CD4-positive, alpha-beta T cell (primary cell): ENCODE results near the gene PXT1. TPM values are rescaled to one million over a fixed set of nuclear protein-coding genes. Genes with fewer than 3 reads are reported as not detected.

ENCODE experiments used
- ATAC-seq: fragments of 200-7000 bp; cut with Tn5 transposase; one replicate; pipeline ENCODE4 v1.10.0; 2022; ENCODE audit warnings: mild to moderate bottlenecking; ENCODE audit not compliant: poor library complexity
- CTCF ChIA-PET: fragments of 350-600 bp; sonication (Branson Sonifier 250); formaldehyde crosslinking; loops from one replicate; lab custom pipeline; 2021; ENCODE audit warnings: antibody characterized with exemption, inconsistent platforms; lab: Charles Lee
- POLR2A ChIA-PET: fragments of 350-600 bp; sonication (Branson Sonifier 250); formaldehyde crosslinking; loops from one replicate; lab custom pipeline; 2021; ENCODE audit warnings: antibody characterized with exemption, inconsistent platforms; lab: Charles Lee
- DNase-seq, 14 experiments: peaks; one replicate each; pipeline ENCODE4 v3.0.0-alpha.2; 2013 to 2020; ENCODE audit warnings: mixed read lengths in 2 of 14
- H3K27ac ChIP-seq, 2 donors: one replicate each; pipeline versions ENCODE4 v1.5.1 to v1.7.0; 2013; ENCODE audit warnings: low read length in 2 of 2, low read depth in 1 of 2, mild to moderate bottlenecking in 1 of 2
- H3K27me3 ChIP-seq, 2 experiments: 1 replicate in 1 of 2; 2 replicates in 1 of 2; pipeline versions ENCODE4 v1.6.1 to v1.7.0; 2013; ENCODE audit warnings: low read length in 2 of 2, control low read depth in 1 of 2, mild to moderate bottlenecking in 1 of 2, moderate library complexity in 1 of 2; ENCODE audit not compliant: insufficient read depth in 2 of 2, control insufficient read depth in 1 of 2
- H3K36me3 ChIP-seq: one replicate; pipeline ENCODE4 v1.6.1; 2013; ENCODE audit warnings: low read length, control low read depth; ENCODE audit not compliant: insufficient read depth
- H3K4me1 ChIP-seq: one replicate; pipeline ENCODE4 v1.6.1; 2013; ENCODE audit warnings: low read length, control low read depth; ENCODE audit not compliant: insufficient read depth
- H3K4me3 ChIP-seq: one replicate; pipeline ENCODE4 v1.5.1; 2013; ENCODE audit warnings: mild to moderate bottlenecking, low read length, moderate library complexity
- H3K9me3 ChIP-seq, 2 experiments: 1 replicate in 1 of 2; 2 replicates in 1 of 2; pipeline versions ENCODE4 v1.6.1 to v1.7.0; 2013; ENCODE audit warnings: low read length in 2 of 2, mild to moderate bottlenecking in 2 of 2, control low read depth in 1 of 2, moderate library complexity in 1 of 2; ENCODE audit not compliant: control insufficient read depth in 1 of 2, insufficient read depth in 1 of 2
- H3K27ac Mint-ChIP-seq: one replicate; pipeline ENCODE4 v1.8.0; 2020; ENCODE audit warnings: mixed read lengths
- H3K27me3 Mint-ChIP-seq: one replicate; pipeline ENCODE4 v1.8.0; 2021; ENCODE audit warnings: mixed read lengths
- H3K36me3 Mint-ChIP-seq: one replicate; pipeline ENCODE4 v1.8.0; 2021; ENCODE audit warnings: low read depth, mixed read lengths
- H3K4me1 Mint-ChIP-seq: one replicate; pipeline ENCODE4 v1.8.0; 2021; ENCODE audit warnings: low read depth, mixed read lengths
- H3K4me3 Mint-ChIP-seq: one replicate; pipeline ENCODE4 v1.8.0; 2020; ENCODE audit warnings: mild to moderate bottlenecking, mixed read lengths
- H3K9me3 Mint-ChIP-seq: one replicate; pipeline ENCODE4 v1.8.0; 2020; ENCODE audit warnings: mixed read lengths
- intact Hi-C, 2 experiments: fragments of 100-400 bp; cut with DNase I in 1 of 2; cut with micrococcal nuclease in 1 of 2; formaldehyde crosslinking; loops; one replicate each; pipeline versions ENCODE4 v1.15.1 to v1.9.0; 2023 to 2025; cut with DNase I, micrococcal nuclease
- total RNA-seq, 174 experiments: library from RNA in 2 of 174; stranded (reverse) in 2 of 174; gene quantifications; one replicate each; pipeline ENCODE4 v1.2.3 and lab custom pipeline; 2021 to 2026
- TF ChIP-seq, protein P1 (sequence below): fragments of 200-600 bp; IDR thresholded peaks from one replicate; pipeline ENCODE4 v1.8.0; 2022; ENCODE audit warnings: antibody characterized with exemption, mild to moderate bottlenecking

PXT1 gene
- total RNA-seq, 2 experiments from 2014 or later = 0.55 to 0.59 TPM

DNA sequence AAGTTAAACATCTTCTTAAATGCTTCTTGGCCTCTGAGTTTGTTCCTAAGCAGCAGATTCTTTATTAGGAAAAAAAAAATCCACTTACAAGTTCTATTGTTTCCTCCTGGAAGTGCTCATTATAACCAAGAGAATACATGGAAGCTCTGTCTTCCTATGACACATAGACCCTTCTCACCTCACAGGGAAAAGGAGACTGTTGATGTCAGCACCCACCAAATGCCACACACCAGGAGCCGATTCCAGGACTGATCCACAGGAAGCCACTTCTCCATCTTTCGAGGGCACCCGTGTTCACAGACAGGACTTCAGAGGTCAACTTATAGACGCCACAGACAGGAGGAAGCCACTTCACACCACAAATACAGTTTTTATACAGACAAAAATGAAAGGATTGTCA, 92.6 kb downstream of the PXT1 start:
- Mint-ChIP-seq H3K27me3 (no peaks in the 10 kb centered on the region), H3K4me1 (no peaks in the 10 kb centered on the region), H3K36me3 (no peaks in the 10 kb centered on the region), H3K27ac (no peak overlapping the region), H3K9me3 (no peaks in the 10 kb centered on the region), H3K4me3 (no peak overlapping the region)
- no peaks in the 10 kb centered on the region for H3K4me1 ChIP-seq
- H3K9me3 ChIP-seq = no peaks in the 10 kb centered on the region
- CTCF ChIA-PET = interaction anchor here (1.6 to 2.5 kb wide), 2 partner anchors 9 to 47 kb away, joined by 4 to 10 read pairs; no protein-coding TSS in a partner anchor
- no peak overlapping the region for H3K27ac ChIP-seq
- ATAC-seq (no peak), DNase-seq (no peak)
- H3K27me3 ChIP-seq = no peaks in the 10 kb centered on the region
- H3K36me3 ChIP-seq = no peaks in the 10 kb centered on the region
- H3K4me3 ChIP-seq = no peak overlapping the region
- POLR2A ChIA-PET = no interaction called here
- TF ChIP-seq, protein P1, sequence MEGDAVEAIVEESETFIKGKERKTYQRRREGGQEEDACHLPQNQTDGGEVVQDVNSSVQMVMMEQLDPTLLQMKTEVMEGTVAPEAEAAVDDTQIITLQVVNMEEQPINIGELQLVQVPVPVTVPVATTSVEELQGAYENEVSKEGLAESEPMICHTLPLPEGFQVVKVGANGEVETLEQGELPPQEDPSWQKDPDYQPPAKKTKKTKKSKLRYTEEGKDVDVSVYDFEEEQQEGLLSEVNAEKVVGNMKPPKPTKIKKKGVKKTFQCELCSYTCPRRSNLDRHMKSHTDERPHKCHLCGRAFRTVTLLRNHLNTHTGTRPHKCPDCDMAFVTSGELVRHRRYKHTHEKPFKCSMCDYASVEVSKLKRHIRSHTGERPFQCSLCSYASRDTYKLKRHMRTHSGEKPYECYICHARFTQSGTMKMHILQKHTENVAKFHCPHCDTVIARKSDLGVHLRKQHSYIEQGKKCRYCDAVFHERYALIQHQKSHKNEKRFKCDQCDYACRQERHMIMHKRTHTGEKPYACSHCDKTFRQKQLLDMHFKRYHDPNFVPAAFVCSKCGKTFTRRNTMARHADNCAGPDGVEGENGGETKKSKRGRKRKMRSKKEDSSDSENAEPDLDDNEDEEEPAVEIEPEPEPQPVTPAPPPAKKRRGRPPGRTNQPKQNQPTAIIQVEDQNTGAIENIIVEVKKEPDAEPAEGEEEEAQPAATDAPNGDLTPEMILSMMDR = no peak
- intact Hi-C loops = loop anchor here in 1 of 2 experiments (10.0 kb wide), 1 partner anchor 255 kb away; no protein-coding TSS in a partner anchor

- Mint-ChIP-seq H3K9me3 (no peaks in the 10 kb centered on the region), H3K27me3 (no peaks in the 10 kb centered on the region), H3K4me1 (no peaks in the 10 kb centered on the region), H3K36me3 (no peaks in the 10 kb centered on the region), H3K27ac (no peak overlapping the region), H3K4me3 (no peak overlapping the region)
- DNase-seq (peak in 10 of 14 experiments; percentile 14 to 50 (median 34)), ATAC-seq (peak; percentile 76)
- no peak overlapping the region for H3K4me3 ChIP-seq
- no peaks in the 10 kb centered on the region for H3K27me3 ChIP-seq
- ChIA-PET CTCF (interaction anchor here (1.6 to 2.5 kb wide), 2 partner anchors 8 to 47 kb away, joined by 4 to 10 read pairs; no protein-coding TSS in a partner anchor), POLR2A (no interaction called here)
- H3K9me3 ChIP-seq = no peaks in the 10 kb centered on the region
- TF ChIP-seq, protein P1 = no peak
- intact Hi-C loops = no loop called here
- H3K27ac ChIP-seq = no peak overlapping the region
- H3K36me3 ChIP-seq = no peaks in the 10 kb centered on the region
- no peaks in the 10 kb centered on the region for H3K4me1 ChIP-seq
These were observed 93.4 kb downstream of the PXT1 start for GRCh38 chr6:36349240-36349639.

DNA sequence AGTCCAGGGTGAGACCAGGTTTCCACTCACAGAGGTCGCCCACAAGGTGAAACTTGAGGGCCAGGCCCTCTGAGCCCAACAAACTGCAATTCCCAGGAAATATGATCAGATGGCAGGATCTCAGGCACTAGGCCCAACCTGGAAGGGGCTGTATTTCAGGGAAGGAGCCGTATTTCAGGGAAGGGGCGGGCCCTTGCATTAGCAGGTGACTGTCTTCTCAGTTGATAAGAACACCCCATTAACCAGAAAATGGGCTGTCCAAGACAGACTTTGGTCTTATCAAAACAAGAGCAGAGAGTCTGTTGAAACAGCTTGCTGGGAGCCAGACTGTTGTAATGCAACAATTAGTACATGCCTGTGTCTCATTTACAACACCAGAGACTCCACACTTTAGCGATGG, 95.0 kb downstream of the PXT1 start:
- CTCF ChIA-PET = interaction anchor here (1.6 kb wide), 1 partner anchor 45 kb away, joined by 7 read pairs; no protein-coding TSS in a partner anchor
- intact Hi-C loops = no loop called here
- POLR2A ChIA-PET = no interaction called here

More for the DNA sequence above, 95.0 kb downstream of the PXT1 start:
- no peak overlapping the region for H3K4me3 Mint-ChIP-seq
- H3K36me3 Mint-ChIP-seq = no peaks in the 10 kb centered on the region
- no peaks in the 10 kb centered on the region for H3K9me3 Mint-ChIP-seq
- DNase-seq (no peak), ATAC-seq (no peak)
- TF ChIP-seq, protein P1 = no peak
- Histone ChIP-seq H3K9me3 (no peaks in the 10 kb centered on the region), H3K27ac (no peak overlapping the region), H3K4me3 (no peak overlapping the region), H3K36me3 (no peaks in the 10 kb centered on the region), H3K27me3 (no peaks in the 10 kb centered on the region), H3K4me1 (no peaks in the 10 kb centered on the region)
- no peaks in the 10 kb centered on the region for H3K4me1 Mint-ChIP-seq
- H3K27ac Mint-ChIP-seq = no peak overlapping the region
- no peaks in the 10 kb centered on the region for H3K27me3 Mint-ChIP-seq
